SHP77 treated with DMSO at 0.1 percent for 48 hours (cell line): ENCODE data around the gene ZDHHC14.

Source experiments
- DNase-seq: peaks from one replicate; lab custom pipeline; 2025; lab: John Stamatoyannopoulos, UW

The ZDHHC14 gene

DNA sequence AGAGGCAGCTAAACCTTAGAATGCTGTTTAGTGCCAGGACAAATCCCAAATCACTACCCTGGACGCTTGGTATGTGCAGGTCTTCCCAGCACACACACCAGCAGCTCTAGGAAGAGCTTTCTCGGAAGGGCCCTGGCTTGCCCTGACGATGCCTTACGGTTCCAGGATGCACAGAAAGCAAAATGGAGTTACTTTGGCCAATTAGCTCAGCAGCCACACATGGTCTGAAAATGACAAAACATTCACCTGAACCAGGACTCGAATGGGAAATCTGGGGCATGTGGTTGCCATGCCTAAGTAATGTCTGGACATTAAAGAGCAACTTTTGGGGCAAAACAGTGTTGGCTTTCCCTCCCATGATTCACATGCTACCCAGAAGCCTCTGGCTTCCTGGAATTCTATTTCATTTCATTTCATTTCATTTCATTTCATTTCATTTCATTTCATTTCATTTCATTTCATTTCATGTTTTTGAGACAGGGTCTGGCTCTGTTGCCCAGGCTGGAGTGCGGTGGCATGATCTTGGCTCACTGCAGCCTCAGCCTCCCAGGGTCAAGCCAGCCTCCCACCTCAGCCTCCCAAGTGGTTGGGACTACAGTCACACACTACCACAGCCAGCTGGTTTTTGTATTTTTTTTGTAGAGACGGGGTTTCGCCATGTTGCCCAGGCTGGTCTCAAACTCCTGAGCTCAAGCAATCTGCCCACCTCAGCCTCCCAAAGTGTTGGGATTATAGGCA is 153.3 kb downstream of the ZDHHC14 start:
- DNase-seq: no peak

DNA sequence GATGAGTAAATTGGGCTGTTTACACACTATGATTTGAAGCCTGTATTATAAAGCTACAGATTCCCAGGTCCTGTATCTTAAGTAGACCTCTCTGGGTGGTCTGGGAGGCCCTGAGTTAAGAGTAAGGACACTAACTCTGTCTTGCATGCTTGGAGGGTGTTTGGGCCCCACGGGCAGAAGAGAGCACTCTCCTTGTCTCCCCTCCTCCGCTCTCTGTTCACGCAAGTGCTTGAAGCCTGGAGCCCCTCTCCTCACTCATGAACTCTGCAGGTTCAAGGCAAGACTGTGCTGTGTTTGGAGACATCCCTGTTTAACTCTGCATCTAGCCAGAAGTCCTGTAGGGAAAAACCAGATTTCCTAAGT is 154.0 kb downstream of the ZDHHC14 start:
- DNase-seq: no peak

DNA sequence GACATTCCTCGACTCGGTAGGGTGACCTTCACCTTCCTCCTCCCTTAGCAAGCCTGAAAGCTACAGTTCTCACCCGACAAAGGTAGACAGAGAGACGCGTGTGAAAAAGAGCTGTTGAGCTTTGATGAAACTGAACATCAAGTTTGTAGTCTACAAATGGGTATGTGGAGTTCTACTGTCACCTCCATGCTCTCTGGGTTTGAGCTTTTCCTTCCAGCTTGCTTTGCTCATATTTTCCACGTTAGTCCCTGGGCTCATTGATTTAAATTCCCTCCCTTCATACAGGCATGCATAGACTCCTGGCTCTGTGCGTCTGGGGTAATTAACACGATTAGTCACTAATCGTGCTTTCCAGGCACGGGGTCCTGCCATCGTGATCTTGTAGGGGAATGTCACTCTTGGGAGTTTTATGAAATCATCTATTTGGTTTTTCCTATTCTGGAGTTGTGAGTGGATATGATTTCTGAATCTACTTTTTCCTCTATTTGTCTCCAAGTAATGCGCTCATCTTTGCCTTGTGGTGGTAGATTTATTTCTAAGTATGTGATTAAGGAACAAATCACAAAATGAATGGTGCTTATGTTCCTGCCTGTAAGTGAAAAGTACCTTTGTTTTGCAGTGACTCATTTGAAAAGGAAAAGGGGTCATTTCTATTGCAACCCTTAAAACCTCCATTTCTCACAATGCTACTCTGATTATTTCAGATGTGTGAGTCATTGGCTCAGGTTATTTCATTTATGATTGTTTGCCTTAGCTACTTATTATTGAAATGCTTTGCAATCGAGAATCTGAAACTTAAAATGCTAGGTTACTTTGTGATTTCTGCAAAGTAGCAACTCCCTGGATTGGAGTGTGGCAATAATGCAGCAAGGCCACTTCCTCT is 154.6 kb downstream of the ZDHHC14 start:
- DNase-seq: no peak

DNA sequence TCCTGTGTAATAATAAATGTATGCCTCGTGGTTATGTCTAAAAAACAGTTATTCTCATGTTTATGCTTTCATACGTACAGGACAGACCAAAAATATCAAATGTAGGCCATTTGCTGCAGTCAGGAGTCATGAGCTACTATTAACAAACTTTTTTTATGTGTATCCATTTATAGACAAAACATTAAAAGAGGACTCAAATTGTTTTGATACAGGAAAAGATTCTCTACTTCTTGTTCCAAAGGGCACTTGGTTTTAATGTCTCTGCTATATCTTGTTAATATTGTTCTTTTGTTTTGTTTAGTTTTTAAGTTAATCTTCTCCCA is 155.2 kb downstream of the ZDHHC14 start:
- no peak for DNase-seq

DNA sequence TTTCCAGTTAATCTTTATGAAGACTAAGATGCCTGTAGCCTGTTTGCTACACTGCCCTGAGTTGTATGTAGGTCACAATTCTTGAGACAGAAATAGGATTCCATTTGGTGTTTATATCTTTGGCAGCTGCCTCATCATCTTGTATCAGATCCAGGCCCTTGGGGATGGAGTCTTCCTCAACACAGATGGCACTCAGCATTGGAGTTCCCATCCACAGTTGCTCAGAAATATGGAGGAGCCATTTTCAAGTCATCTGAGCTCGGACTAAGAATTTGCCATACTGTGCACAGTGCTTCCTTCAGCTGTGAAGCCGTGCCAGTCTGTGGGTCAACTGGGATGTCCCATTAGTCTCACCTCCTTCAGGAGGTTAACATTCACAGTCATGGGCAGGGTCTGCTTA is 156.6 kb downstream of the ZDHHC14 start:
- no peak for DNase-seq

DNA sequence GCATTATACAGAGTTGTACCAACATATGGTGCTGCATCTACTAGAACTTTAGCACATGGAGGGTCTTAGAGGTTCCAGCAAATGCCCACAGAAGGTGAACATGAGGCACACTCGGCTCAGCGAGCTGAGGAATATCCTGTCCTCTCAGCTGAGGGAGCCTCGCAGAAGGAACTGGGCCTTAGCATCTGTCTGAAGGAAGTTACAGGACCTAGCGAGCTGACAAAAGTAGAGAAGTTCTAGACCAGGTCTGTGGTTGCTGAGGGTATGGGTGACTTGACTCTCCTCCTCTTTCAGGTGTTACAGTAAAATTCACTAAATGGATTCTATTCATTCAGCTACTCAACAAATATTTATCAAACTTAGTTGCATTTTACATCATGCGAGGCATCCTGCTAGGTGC is 157.2 kb downstream of the ZDHHC14 start:
- no peak for DNase-seq

DNA sequence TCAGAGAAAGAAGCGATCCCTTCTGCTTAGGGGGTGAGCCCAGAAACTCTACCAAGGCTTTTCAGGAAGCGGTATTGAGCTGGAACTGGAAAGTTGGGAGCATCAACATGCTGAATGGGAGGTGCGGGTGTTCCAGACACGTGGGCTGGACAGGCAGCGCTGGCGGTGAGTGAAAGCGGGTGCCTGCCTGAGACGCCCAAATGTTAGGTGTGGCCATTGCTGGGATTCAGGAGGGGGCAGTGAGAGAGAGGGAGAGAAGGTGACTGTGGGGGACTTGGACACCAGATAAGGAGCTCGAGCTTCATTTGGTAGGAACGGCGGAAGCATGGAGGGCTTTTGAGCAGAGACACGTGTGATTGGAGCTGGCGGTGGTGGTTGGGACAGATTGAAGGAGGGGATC is 157.7 kb downstream of the ZDHHC14 start:
- DNase-seq: no peak

DNA sequence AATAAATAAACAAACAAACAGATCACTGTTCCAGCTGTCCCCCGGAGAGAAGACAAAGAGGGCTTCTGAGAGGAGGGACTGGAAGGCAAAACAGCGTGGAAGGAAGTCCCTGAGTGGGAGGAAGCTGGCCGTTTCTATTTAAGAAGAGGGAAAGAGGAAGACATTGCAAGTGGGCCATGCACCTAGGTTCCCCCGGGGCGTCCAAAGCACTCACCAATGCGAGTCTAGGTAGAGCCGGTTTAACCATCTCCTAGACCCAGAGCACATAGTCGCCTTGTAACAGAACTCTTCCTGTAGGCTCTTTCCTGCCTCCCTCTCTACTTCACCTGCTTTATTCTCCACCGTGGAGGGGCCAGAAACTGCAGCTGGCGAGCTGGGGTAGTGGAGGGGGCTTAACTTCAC is 158.4 kb downstream of the ZDHHC14 start:
- DNase-seq: no peak

DNA sequence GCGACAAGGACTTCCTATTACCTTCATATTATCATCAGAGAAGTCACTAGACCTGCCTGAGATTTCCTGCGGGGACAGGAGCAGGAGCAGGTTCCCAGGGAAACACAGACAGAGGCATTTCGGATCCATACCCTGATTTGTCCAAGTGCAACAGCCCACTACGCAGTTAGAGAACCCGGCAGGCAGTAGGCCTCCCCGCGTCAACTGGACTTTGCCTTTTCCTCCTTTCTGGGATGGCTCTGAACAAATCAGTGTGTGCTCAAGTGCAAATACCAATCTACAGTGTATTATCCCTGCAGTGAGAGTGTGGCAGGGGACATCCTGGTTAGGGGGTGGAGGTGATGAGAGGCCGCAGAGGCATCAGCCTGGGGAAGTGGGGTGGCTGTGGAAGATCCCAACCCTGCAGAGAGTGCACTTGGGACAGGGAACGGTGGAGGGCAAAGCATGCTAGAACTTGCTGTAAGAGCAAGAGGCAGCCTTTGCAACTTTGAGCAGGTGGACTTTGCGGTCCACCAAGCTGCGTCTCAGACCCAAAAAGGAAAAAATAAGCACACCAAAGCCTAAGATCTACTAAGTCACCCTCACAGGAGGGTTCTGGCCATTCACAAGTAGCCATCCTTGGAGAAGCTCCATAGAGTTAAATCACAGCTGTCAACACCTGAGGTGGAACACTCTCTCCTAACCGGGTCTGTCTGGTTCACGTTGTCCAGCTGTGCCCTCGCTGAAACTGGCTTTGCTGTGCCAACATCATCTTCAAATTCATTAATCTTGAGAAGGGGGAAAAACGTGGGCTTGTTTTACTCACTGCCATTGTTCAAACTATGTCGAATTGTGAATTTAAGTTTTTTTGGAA is 159.1 kb downstream of the ZDHHC14 start:
- DNase-seq: no peak

DNA sequence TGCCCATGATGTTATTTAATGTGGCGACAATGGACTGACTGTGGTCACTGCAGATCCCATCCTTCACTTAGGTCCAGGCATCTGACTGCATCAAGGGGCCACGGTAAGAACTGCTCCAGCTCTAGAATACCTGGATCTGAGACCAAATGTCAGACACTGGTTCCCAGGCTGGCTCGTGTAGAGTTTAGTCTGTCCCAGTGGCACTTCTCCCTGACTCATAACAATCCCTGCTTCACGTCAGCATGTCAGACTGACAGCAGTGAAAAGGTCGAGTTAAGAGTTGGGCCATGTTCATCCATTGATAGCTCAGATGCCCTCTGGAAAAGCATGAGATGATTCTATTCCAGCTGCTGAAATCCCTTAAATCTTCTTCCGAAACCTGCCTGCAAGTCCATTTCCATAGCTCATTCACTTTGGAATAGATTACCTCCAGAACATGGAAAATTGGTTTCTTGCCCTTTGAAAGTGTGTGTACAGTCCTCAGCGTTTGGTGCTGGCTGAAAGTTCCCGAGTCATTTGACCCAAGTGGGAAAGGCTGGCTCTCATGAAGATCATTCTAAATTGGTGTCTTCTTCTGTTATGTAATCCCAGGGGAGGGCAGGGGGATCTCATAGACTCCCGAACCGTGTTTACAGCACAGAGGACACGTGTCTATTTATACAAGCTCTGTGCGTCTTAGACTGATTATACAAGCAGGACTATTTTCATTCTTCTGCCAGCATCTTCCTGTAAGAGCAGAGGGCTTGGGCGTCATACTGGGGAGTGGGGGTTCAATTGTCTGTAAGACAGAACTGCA is 160.8 kb downstream of the ZDHHC14 start:
- DNase-seq: no peak

DNA sequence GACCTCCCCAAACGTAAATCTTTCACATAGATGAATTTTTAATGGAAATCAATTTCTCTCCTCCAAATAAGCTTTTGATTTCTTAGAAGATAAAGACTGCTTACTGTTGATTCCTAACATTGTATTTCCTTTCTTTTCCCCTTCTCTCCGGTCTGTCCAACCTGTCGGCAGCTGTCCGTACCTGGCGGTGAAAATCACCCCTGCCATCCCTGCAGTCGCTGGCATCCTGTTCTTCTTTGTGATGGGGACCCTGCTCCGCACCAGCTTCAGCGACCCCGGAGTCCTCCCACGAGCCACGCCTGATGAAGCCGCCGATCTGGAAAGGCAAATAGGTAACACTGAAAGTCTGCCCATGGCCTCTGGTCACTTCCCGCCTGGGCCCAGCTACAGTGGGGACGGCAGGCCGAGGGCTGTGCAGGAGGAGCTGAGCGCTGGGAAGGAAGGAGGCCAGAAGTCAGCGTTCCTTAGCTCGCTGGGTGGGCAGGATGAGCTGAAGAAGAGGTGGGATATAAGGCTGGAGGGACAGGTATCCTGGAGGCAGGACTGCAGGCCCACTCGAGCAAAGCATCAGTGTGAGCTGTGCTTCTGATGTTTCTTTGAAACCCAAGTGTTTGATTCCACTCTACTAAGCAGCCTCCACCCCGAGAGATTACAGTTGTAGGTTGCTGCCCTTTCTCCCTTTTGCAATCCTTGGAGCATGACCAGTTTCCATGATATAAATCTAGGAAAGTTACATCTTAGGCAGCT is 161.6 kb downstream of the ZDHHC14 start:
- DNase-seq: no peak

DNA sequence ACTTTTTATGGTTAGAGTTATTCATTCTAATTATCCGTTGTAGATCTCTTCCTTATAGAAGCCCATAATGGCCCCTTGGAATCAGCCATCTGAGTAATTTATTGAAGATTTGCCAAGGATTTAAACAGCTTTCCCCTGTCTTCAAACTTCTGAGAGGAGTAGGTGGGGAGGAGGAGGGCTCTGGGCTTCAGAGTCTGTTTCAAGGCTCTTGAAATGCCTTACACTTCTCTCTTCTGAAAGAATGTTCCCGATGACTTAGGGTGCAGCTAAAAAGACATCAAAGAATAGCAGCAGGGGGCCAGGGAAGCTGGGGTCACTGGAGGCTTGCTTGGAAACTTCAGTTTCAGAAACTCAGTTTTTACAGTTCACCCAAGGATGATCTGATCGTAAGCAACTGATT is 165.3 kb downstream of the ZDHHC14 start:
- no peak for DNase-seq

DNA sequence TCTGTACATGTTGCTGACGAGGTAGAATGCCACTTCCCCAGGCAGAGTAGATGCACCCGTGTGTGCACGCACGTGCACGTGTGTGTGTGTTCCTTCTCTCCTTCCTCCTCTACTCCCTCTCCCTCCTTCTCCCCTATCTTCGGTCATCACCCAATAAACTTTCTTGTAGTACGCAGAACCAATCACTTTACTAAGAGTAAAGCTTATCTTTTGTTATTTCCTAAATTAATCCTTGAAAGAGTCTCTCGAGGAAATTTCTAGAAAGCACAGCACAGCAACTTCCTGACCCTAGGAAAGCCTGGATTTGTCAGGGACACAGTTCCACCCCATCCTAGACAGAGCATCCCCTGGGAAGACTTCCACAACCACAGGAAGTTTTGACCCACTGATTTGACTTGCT is 166.1 kb downstream of the ZDHHC14 start:
- DNase-seq: no peak

DNA sequence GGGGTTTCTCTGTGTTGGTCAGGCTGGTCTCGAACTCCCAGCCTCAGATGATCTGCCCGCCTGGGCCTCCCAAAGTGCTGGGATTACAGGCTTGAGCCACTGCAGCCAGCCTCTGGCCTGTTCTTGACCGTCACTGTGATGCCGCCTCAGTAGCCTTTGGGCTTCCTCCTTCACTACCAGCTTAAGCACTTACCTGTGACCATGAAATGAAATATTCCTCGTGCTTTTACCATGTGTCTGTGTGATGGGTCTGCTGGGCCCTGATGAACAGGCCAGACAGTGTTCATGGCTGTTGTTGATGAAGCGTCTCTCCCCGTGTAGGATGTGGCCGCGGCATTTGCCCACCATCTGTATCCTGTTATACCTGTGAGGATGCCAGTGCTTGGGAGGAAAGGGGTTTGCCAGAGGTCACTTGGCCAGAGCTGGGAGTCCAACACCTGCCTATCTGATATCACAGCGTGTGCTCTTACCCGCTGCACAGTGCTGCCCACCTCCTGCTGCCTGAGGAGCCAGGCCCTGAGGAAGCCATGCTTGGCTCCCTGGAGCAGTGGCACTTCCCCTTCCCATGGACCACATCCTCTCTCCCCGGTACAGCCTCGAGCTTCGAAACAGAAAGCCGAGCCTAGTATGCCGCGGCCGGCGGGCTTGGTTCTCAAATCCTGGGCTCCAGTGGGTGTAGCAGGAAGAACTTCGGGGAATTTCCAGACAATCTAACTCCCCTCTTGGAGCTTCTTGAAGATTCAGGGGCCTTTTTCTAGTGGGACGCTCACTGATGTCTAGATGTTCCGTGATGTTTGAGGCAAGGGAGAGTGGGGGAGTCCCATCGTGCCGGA is 167.9 kb downstream of the ZDHHC14 start:
- DNase-seq: no peak

DNA sequence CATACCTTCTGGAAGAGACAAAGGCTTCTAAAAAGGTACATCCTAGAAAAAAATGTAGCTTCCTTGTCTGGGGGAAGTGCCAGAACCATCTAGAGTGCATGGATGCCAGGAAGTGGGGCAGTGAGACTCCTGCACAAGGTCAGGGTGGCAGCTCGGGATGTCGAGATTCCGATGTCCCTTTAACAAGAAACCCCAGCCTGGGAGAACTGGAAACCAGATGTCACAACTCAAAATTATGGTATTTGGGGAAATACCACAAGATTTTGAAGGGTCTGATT is 168.4 kb downstream of the ZDHHC14 start:
- DNase-seq: no peak

DNA sequence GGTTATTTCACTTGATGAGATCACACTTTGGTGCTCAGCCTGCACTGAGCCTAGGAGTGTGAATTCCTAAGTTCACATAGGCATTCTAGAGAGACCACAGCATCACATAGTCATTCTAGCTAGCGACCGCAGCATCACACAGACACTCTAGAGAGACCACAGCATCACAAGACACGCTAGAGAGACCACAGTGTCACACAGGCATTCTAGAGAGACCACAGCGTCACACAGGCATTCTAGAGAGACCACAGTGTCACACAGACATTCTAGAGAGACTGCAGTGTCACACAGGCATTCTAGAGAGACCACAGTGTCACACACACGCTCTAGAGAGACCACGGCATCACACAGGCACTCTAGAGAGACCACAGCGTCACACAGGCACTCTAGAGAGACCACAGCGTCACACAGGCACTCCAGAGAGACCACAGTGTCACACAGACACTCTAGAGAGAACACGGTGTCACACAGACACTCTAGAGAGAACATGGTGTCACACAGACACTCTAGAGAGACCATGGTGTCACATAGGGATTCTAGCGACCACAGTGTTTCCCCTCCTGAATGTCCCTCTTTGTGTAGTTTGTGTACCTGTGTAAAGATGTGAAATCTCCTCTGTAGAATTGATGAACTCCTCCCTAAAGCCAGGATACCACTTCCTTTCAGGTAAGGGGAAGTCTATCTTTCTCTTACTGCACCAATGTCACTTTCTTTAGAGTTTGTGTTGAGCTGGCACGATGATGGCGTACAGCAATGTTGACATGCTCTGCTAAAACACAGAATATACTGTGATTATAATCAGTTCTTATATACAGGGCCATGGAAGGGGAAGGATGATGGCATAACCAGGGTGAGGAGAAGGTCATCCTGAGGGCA is 169.4 kb downstream of the ZDHHC14 start:
- DNase-seq: no peak

DNA sequence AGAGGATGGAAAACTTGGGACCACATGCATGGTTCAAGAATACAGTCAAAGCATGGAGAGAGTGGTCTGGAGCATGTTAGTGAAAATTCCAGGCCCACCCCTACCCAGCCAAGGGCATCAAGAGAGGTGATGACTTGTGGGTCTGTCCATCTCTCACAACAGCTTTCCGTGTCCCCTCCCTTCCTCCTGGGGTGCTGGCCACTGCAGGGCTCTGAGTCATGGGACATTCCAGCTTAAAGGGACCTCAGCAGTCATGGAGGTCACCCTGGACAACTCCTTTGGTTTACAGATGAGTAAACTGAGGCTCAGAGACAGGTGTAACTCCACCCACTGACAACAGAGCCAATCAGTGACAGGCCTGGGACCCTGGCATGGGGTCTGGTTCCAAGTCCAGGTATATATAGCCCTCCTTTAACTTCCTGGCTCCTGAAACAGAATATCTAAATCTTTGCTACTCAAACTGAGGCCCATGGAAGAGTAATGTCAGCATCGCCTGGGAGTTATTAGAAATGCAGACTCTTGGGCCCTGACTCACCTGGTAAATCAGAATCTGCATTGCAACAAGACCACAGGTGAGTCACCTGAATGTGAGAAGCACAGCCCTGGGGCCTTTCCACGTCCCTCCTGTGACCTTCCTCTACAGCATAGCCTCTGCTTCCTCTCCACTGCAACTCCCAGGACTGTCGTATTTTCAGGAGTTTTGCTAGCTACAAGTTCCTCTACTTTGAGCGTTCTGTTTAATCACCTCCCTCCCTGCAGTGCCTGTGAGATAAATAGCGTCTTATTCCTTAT is 170.2 kb downstream of the ZDHHC14 start:
- DNase-seq: no peak

DNA sequence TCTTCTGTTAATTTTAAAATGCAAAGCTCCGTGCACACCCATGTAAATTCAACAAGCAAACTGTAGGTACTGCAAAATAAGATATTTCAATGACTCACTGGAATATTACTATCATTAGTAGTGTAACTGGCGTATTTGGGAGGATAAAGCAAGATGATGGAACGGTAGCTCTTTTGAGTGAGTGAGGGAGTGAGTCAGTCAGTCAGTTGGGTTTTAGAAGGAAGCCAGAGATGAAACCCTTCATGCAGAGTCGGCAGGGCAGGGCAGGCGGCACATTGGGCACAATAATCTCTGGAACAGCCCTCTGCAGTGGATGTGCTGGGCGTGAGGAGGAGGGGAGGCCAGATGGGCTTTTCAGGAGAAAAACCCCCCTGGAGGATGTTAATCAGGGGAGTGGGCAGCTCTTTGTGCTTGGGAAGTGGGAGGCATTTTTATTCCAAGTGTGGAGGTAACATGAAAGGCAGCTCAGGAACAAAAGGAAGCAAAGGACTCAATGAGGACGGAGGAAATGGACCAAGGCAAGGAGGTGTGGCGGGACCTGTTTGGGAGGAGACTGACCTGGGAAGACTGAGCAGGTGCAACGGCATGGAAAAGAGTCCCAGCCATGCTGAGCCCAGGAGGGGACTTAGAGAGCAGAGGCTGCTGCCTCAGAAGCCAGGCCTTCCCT is 171.2 kb downstream of the ZDHHC14 start:
- DNase-seq: no peak
